K562 (cell line): ENCODE measurements around the gene EHMT2. TPM values are rescaled to one million over a fixed set of nuclear protein-coding genes. Genes with fewer than 3 reads are reported as not detected.
"Not testable (repeated sequence)": the region's sequence is repeated elsewhere in the genome, so short reads cannot be mapped to it uniquely, and the experiment has no call there.

Experiments
- ATAC-seq: fragments of 200-7000 bp; cut with Tn5 transposase; 3 replicates; pipeline ENCODE4 v1.9.1; 2020; ENCODE audit warnings: moderate library complexity
- BruUV-seq: library from RNA; stranded (reverse); fragments of 400-500 nt; replicated peaks from 2 replicates; lab custom pipeline; 2021; lab: Mats Ljungman, UMichigan
- CTCF ChIA-PET: fragments of 300-600 bp; formaldehyde crosslinking; extraction: SDS; loops from one replicate; lab custom pipeline; 2021; ENCODE audit warnings: low intra/inter-chr PET ratio; lab: Yijun Ruan, JAX
- POLR2A ChIA-PET: fragments of 300-600, 350-650 bp; sonication (Branson Sonifier 250); formaldehyde crosslinking; extraction: SDS; loops from one replicate; lab custom pipeline; 2021; ENCODE audit warnings: antibody characterized with exemption, inconsistent platforms; lab: Yijun Ruan, JAX
- DNase-seq, 4 experiments: peaks; one replicate each; pipeline versions ENCODE4 v3.0.0 to v3.0.0-alpha.2; 2011 to 2018; ENCODE audit warnings: low spot score in 3 of 4, mixed read lengths in 3 of 4; ENCODE audit errors: extremely low read depth in 1 of 4
- FAIRE-seq: peaks from 2 replicates; lab custom pipeline; 2011; peaks lifted over from hg19 to GRCh38; lab: Jason Lieb, UNC
- H2AFZ ChIP-seq: 2 replicates; pipeline ENCODE4 v1.6.0; 2011; ENCODE audit warnings: low read depth, low read length, control low read depth, inconsistent platforms
- H3K27ac ChIP-seq: fragments of 200-600 bp; 3 replicates; pipeline ENCODE4 v1.8.0; 2011; ENCODE audit warnings: low read depth, mild to moderate bottlenecking, control low read depth, inconsistent platforms, low read length, moderate library complexity, mixed read lengths; ENCODE audit errors: extremely low read depth
- H3K27me3 ChIP-seq, 2 experiments: fragments of 300-600 bp in 1 of 2; 2 replicates in 1 of 2; 3 replicates in 1 of 2; pipeline versions ENCODE4 v1.6.0 to v1.8.0; 2011; ENCODE audit warnings: inconsistent platforms in 2 of 2, low read length in 2 of 2, mild to moderate bottlenecking in 1 of 2, mixed read lengths in 1 of 2, moderate library complexity in 1 of 2; ENCODE audit not compliant: control insufficient read depth in 2 of 2, insufficient read depth in 2 of 2
- H3K36me3 ChIP-seq: fragments of 300-600 bp; 3 replicates; pipeline ENCODE4 v1.8.0; 2011; ENCODE audit warnings: mild to moderate bottlenecking, low read length, inconsistent platforms; ENCODE audit not compliant: control insufficient read depth, insufficient read depth
- H3K4me1 ChIP-seq, 2 experiments: fragments of 200-600 bp in 1 of 2; replicated peaks in 1 of 2; 2 replicates in 1 of 2; 3 replicates in 1 of 2; pipeline versions ENCODE4 v1.5.1 to v1.8.0; 2011; ENCODE audit warnings: inconsistent platforms in 2 of 2, low read length in 2 of 2, mild to moderate bottlenecking in 1 of 2, mixed read lengths in 1 of 2, moderate library complexity in 1 of 2; ENCODE audit not compliant: control insufficient read depth in 2 of 2, insufficient read depth in 2 of 2
- H3K4me2 ChIP-seq: 2 replicates; pipeline ENCODE4 v1.6.1; 2011; ENCODE audit warnings: low read length, control low read depth, inconsistent platforms, mixed read lengths; ENCODE audit not compliant: insufficient read depth
- H3K4me3 ChIP-seq: fragments of 200-600 bp; sonication (generic), shearing (Covaris generic); 2 replicates; pipeline ENCODE4 v1.5.1; 2016; ENCODE audit warnings: control low read depth, inconsistent platforms
- H3K79me2 ChIP-seq: fragments of 200-600 bp; 3 replicates; pipeline ENCODE4 v1.8.0; 2011; ENCODE audit warnings: low read length, inconsistent platforms; ENCODE audit not compliant: control insufficient read depth, insufficient read depth
- H3K9ac ChIP-seq, 2 experiments: 2 replicates each; pipeline versions ENCODE4 v1.6.0 to v1.6.1; 2011; ENCODE audit warnings: low read depth in 2 of 2, low read length in 2 of 2, control low read depth in 1 of 2, inconsistent platforms in 1 of 2, mild to moderate bottlenecking in 1 of 2, mixed read lengths in 1 of 2; ENCODE audit not compliant: insufficient read depth in 1 of 2
- H3K9me1 ChIP-seq: one replicate; pipeline ENCODE4 v1.6.0; 2011; ENCODE audit warnings: inconsistent platforms, mild to moderate bottlenecking, low read length, moderate library complexity; ENCODE audit not compliant: control insufficient read depth, insufficient read depth
- H3K9me3 ChIP-seq: replicated peaks from 2 replicates; pipeline ENCODE4 v1.5.1; 2011; ENCODE audit warnings: low read depth, low read length, inconsistent platforms; ENCODE audit not compliant: control insufficient read depth, insufficient read depth
- H4K20me1 ChIP-seq: replicated peaks from 2 replicates; pipeline ENCODE4 v1.6.1; 2011; ENCODE audit warnings: low read length, inconsistent platforms, mixed read lengths; ENCODE audit not compliant: control insufficient read depth, insufficient read depth
- KLF16 ChIP-seq: IDR thresholded peaks from 2 replicates; pipeline ENCODE4 v1.6.1; 2016; ENCODE audit warnings: antibody characterized with exemption
- MIER1 ChIP-seq: fragments of 450-650 bp; IDR thresholded peaks from 2 replicates; pipeline ENCODE4 v1.6.1; 2016; ENCODE audit warnings: antibody characterized with exemption, mild to moderate bottlenecking, low read depth
- WGBS: fragments of 100-300 bp; shearing (Covaris generic); methylation state at CpG from one replicate; pipeline ENCODE4 v1.1.6; 2016; ENCODE audit warnings: low coverage, mixed read lengths; ENCODE audit not compliant: insufficient coverage; ENCODE audit errors: missing lambda C conversion rate; 5-methylcytosine and 5-hydroxymethylcytosine counted together
- in situ Hi-C: fragments of 300-500 bp; cut with MboI; formaldehyde crosslinking; loops from 4 replicates; pipeline ENCODE4 v1.15.0; 2018; ENCODE audit warnings: inconsistent platforms, mixed read lengths
- intact Hi-C: fragments of 100-400 bp; cut with micrococcal nuclease; formaldehyde crosslinking; loops from 2 replicates; pipeline ENCODE4 v1.14.2; 2022
- polyA plus RNA-seq, 8 experiments: library from polyadenylated mRNA; depleted of rRNA in 4 of 8; stranded (reverse) in 5 of 8; unstranded in 3 of 8; fragments of >200 nt; fragmentation: Nextera tagmentation in 2 of 8; fragmentation: Illumina TruSeq in 1 of 8; extraction: Ambion mirVana in 2 of 8; extraction: Trizol in 1 of 8; gene quantifications; 2 replicates each; pipeline versions ENCODE4 v1.2.1 to v1.2.3, GENCODE V29; 2011 to 2014; ENCODE audit warnings: inconsistent platforms in 1 of 8, missing spikeins in 1 of 8
- total RNA-seq, 7 experiments: library from RNA; depleted of rRNA in 6 of 7; stranded (reverse); fragments of >200 nt in 6 of 7; fragmentation: Illumina TruSeq in 2 of 7; extraction: Trizol in 2 of 7; gene quantifications; 2 replicates each; pipeline versions ENCODE4 v1.2.1 to v1.2.3, GENCODE V29; 2011 to 2021; ENCODE audit warnings: low replicate concordance in 1 of 7

Gene EHMT2
- total and polyA plus RNA-seq, 9 of the 15 experiments (the other 6 are each of a cell fraction or from before 2014, with no cell fraction given), result 2.1 to 63.8 (median 38.5) TPM

- TF ChIP-seq KLF16 (peak; percentile 30; the same call in 1 of the 2 replicates), MIER1 (no peak)
- TF ChIP-seq, all 486 proteins: peak for 10
These were observed 9.8 kb upstream of the EHMT2 start (continued) for GRCh38 chr6:31907158-31907813.

- H3K9me1 ChIP-seq, H3K79me2 ChIP-seq, H3K27me3 ChIP-seq, H4K20me1 ChIP-seq, DNase-seq, FAIRE-seq, H3K27ac ChIP-seq, H3K36me3 ChIP-seq, in situ Hi-C loops, ATAC-seq, CTCF ChIA-PET, H3K9me3 ChIP-seq, H3K4me3 ChIP-seq, H3K4me2 ChIP-seq, BruUV-seq: not testable (repeated sequence)
- Histone ChIP-seq H2AFZ (peak overlapping the region; percentile 34; the same call in 1 of the 2 replicates), H3K4me1 (peaks cover 21 to 33% of the 10 kb centered on the region in 2 experiments), H3K9ac (peak overlapping the region in 1 of 2 experiments; percentile 76; a peak in 1 of 4 replicates)
- POLR2A ChIA-PET, result interaction anchor here (0.6 to 1.6 kb wide), 6 partner anchors 9 to 92 kb away, joined by 3 to 7 read pairs (median 4); partner anchors contain the start of genes EHMT2, HSPA1A and HSPA1L
- 52% methylated on average over 8 of the region's 8 CpGs for WGBS
- intact Hi-C loops, result loop anchor here (10.0 kb wide), 1 partner anchor 288 kb away; the partner anchor contains the start of genes GPSM3 and PBX2
These were observed 9.2 kb upstream of the EHMT2 start for GRCh38 chr6:31906727-31907126.
